Erythroblast (primary cell): ENCODE results near the gene ADAT1.

ENCODE experiments used
- GATA1 ChIP-seq: IDR thresholded peaks from 2 replicates; pipeline ENCODE4 v1.6.1; 2011; ENCODE audit warnings: low read depth, mild to moderate bottlenecking, control low read depth, low read length, moderate library complexity
- POLR2A ChIP-seq: IDR thresholded peaks from 2 replicates; pipeline ENCODE4 v1.6.1; 2011; ENCODE audit warnings: mild to moderate bottlenecking, low read length

DNA sequence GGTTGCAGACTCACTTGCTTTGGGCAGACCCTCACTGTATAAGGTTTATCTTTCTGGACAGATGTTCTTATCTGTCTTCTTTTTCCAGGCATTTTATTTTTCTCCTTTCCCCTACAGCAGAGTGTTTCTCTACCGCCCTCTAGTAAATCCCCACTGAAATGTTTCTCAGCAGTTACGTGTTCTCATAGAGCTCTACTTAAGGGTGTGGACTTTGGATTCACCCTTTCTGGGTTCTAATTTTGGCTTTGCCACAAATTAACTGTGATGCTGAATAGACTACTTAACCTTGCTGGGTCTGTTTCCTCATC lies 2.0 kb downstream of the ADAT1 start:
- TF ChIP-seq POLR2A (no peak), GATA1 (peak; percentile 25)
